NCI-H1930 (cell line): ENCODE data around the gene MRC1.
"Not testable (repeated sequence)": the region's sequence is repeated elsewhere in the genome, so short reads cannot be mapped to it uniquely, and the experiment has no call there.

Experiments
- DNase-seq, 2 experiments: peaks; one replicate each; lab custom pipeline; 2025; lab: John Stamatoyannopoulos, UW

Gene MRC1

DNA sequence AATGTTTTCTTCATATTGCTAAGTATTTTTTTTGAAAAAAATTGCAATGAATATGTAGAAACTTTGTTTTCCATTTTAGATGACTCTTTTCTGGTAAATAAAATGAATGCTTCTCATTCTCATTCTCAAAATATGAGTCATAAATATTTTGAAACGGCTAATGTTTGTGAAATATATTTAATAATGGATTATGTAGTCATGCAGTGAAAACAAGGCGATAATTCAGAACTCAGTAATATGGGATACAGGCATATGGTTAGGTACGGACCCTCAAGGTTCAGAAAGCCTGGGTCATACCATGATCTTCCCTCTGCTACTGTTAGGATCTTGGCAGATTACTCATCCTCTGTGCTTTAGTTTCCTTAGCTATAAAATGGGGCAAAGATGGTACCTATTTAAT lies 96.3 kb downstream of the MRC1 start:
- DNase-seq: no peak

DNA sequence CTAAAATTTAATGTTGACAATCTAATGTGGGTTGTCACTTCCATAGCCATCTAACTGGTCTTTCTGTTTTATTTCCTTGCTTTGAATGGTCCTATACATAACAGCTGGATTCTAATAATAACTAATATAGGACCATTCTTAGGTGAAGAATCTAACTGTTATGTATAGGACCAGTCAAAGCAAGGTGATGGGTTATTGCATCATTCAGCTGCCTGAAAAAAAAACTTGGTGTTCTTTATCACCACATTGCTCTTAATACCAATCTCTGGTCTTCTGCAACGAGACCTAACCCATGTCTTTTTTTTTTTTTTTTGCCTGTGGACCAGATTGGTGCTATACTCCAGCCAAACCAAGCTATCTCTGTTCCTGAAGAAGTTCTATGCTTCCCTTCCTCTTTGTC lies 96.9 kb downstream of the MRC1 start:
- DNase-seq: no peak

DNA sequence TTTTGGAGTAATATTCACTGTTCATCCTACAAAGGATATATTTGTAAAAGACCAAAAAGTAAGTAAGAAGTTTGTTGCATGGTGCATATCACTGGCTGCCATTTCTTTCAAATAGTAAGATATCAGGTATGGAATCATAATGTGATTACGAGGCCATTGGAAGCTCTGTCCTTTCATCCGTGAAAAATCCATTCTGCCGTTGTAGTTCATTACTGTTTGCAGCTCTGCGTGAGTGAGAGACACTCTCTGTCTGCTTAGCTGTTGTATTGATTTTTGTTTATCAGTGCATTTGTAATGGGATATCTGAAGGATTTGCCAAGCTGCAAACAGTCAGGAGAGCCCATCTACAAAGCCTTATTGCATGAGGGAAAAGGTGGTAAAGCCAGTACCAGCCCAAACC lies 98.5 kb downstream of the MRC1 start:
- no peak for DNase-seq

DNA sequence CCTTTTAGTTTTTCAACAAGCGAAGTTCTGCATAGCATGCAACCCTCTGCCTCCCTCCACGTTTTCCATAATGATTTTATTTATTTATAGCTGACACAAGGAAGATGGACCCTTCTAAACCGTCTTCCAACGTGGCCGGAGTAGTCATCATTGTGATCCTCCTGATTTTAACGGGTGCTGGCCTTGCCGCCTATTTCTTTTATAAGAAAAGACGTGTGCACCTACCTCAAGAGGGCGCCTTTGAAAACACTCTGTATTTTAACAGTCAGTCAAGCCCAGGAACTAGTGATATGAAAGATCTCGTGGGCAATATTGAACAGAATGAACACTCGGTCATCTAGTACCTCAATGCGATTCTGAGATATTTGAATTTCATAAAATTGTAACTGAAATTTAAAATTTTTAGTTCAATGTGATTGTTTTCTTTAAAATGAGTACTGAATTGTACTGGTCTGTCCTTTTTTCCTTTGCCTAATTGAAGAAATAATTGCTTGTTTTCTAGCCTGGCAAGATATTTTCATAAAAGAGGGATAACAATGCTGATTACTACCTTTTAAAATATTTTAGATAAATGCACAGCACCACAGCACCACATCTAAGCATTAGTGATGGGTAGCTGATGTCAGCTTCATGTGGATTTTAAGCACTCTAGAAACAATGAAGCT lies 101.1 kb downstream of the MRC1 start:
- DNase-seq: no peak

DNA sequence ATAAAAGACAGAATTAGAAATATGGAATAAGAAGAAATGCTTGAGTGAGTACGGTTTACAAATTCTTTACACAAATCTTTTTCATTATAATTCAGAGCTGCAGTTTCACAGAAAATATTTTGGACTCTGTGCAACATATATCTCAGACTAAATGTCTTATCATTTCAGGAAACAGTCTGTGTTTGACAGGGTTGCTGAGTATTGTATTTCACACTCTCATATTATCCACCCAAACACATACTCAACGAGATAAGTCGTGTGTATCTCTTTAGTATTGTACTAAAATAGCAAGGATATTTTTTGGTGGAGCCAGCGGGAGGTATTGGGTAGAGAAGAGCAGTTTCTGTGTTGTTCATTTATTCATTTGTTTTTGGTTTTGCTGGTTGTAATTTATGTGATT lies 103.6 kb downstream of the MRC1 start:
- no peak for DNase-seq

DNA sequence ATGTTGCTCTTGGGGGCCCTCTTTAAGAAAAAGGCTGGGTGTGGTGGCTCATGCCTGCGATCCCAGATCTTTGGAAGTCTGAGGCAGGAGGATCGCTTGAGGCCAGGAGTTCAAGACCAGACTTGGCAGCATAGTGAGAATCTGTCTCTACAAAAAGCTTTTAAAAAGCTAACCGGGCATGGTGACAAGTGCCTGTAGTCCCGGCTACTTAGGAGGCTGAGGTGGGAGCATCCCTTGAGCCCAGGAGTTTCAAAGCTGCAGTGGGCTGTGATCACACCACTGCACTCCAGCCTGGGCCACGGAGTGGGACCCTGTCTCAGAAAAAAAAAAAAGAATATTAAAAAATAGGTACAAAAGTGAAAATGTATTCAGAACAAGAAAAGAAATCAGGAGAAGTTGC lies 104.5 kb downstream of the MRC1 start:
- no peak for DNase-seq

DNA sequence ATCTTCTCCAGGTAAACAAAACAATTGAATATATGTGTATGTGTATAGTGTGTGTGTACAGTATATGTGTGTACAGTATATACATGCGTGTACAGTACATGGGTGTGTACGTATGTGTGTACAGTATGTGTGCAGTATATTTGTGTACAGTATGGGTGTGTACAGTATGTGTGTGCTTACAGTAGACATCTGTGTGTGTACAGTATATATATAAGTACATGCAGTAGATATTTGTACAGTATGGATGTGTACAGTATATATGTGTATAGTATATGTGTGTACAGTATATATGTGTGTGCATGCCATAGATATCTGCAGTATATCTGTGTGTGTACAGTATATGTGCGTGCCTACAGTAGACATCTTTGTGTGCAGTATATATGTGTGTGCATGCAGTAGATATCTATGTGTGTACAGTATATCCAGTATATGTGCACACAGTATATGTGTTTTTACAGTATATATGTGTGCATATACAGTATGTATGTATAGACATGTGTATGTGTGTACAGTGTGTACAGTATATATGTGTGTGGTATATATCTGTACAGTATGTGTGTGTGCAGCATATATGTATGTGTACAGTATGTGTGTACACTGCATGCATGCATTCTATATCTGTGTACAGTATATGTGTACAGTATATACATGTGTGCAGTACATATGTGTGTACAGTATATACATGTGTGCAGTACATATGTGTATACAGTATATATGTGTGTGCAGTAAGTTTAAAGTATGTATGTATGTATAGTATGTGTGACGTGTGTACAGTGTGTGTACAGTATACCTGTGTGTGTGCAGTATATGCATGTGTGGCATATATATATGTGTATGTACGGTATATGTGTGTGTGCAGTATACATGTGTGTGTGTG lies 105.3 kb downstream of the MRC1 start:
- DNase-seq: no peak

DNA sequence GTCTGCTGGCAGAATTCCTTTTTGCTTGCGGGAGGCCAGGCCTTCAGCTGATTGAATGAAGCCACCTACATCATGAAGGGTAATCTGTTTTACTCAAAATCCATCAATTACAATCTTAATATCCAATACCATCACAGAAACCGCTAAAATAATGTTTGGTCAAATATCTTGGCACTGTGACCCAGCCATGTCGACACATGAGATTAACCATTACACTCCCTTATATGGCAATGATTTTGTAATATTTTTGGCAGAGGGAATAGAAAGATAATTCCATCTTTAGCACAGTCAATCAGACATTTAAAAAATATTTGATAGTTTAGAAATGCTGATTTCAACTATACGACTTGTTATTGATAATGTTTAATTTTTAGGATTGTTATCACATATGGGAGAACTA lies 106.0 kb downstream of the MRC1 start:
- no peak for DNase-seq

DNA sequence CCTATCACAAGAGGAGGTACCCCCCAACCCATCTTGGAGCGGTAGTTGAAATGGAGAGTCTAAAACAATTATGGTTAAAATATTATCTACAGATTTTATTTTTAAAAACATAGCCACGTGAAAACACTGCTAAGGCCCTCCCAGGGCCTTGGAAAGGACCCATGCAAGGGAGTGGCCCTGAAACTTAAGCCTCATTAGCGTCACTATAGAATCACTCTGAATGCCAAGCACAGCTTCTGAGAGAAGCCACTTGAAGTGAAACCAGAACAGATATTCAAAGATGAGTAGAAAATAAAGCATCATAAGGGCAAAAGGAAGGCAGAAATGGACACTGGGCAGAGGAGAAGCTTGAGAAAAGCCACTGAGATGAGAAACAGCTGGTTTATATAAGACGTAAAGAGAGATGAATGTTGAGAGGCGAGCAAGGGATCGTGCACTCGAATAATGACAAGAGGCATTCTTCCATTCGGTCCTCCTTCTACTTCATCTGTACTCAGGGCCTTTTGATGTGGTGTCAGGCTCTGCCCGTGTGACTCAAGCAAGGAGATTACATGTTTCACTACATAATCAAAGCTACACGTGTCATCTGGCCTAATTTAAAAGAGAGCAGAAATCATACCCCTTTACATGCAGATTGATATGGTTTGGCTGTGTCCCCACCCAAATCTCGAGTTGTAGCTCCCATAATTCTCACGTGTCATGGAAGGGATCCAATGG lies 109.2 kb downstream of the MRC1 start:
- DNase-seq: no peak

DNA sequence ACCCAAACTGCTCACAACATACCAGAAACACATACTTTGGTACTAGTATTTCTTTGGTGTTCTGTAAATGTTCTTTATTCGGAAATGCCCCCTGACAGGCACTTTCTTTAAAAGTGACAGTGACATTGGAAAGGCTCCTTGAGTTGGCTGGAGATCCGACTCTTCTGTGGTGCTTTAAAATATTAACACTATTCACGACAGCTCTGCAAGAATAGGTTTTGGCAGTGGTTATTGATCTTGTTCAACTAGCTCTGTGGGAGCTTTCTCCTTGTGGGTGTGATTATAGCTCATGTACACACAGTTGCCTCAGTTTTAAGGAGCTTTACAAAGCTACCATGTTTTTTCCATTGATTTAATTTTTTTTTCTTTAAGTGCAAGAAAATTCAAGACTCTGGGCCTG lies 112.2 kb downstream of the MRC1 start:
- DNase-seq: no peak

DNA sequence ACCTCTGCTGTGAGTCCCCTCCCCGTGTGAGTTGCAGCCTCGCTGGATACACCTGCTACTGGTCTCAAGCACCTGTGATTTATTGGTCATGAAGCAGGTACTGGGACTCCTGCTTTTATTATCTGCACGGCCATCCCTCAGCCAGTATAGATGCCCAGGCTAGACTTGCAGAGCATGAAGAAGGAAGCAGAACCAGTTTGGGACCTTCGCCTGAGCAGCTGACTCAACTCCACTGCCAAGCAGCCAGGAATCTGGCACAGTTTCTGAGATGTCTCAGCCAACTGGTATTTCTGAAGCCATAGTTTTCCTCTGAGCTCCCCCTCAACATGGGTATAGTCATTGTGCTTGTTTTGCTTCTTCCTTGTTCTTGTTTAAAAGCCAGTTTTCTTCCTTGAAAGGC lies 114.6 kb downstream of the MRC1 start:
- no peak for DNase-seq

DNA sequence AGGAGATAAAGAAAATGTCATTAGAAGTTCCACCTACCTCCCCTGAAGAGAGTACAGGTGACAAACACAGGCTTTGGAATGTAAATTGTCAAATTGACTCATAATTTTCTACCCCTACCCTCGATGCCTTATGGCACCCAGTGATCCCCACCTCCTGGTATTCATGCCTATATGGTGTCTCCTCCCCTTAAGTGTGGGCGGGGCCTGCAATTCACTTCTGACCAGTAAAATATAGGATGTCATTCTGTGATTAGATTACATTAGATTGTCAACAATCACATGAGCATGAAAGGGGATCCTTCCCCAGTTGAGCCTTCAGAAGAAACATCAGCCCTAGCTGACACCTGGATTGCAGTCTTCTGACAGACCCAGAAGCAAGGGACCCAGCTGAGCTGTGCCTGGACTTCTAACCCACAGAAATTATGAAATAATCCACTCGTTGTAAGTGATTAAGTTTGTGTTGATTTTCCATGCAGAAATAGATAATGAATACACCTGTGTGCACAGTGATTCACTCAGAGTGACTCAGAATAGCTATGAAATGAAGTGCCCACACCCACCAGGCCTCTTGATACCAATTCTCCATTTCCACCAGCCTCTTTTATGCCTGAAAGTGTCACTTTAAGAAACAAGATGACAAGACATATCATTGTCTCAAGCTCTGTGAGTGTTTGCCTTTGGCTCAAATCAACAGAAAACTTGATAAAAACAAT lies 134.0 kb downstream of the MRC1 start:
- no peak for DNase-seq

DNA sequence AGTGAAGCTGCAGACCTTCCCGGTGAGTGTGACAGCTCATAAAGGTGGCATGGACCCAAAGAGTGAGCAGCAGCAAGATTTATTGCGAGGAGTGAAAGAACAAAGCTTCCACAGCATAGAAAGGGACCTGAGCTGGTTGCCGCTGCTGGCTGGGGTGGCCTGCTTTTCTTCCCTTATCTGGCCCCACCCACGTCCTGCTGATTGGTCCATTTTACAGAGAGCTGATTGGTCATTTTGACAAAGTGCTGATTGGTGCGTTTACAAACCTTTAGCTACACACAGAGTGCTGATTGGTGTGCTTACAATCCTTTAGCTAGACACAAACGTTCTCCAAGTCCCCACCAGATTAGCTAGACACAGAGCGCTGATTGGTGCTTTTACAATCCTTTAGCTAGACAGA lies 141.1 kb downstream of the MRC1 start:
- not testable (repeated sequence) for DNase-seq

DNA sequence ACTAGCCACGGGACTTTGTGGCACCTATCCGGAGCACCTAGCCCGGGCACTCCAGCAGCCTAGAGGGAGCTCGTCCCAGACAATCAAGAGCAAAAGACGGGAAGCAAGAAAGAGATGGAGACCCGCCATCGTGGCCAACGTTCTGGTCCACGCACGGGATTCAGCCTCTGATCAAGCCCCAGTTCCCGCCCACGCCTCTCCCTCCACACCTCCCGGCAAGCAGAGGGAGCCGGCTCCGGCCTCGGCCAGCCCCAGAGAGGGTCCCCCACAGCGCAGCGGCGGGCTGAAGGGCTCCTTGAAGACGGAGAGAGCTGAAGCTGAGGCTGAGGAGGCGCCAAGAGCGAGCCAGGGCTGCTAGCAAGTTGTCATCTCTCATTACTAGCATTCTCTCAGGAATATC lies 141.6 kb downstream of the MRC1 start:
- DNase-seq: no peak

DNA sequence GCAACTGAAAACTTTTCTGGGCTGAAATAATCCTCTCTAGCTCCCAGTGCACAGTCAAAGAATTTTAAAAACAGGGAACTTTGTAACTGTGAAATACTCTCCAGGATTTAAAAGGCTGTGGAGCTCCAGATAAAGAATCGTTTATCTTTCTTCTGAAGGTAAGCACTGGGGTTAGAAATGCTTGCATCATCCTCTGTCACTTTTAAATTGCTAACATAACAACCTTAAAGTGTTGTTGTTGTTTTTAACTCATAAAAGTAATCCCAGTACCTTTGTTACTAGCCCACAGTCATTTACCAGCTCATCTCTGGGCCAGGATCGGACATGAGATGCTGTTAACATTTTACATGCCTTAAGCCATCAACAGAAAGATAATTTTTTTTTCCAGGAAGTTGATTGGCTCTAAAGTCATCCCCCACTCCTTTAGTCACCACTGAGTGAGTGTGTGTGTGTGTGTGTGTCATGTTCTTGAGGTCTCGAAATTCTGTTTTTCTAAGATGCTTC lies 142.8 kb downstream of the MRC1 start, which contains the start of gene SLC39A12:
TSS of gene SLC39A12 (plus strand) at position 51 of the 504 bp plus-strand sequence. CDS start 1,359 bp downstream, outside the sequence.
- no peak for DNase-seq

DNA sequence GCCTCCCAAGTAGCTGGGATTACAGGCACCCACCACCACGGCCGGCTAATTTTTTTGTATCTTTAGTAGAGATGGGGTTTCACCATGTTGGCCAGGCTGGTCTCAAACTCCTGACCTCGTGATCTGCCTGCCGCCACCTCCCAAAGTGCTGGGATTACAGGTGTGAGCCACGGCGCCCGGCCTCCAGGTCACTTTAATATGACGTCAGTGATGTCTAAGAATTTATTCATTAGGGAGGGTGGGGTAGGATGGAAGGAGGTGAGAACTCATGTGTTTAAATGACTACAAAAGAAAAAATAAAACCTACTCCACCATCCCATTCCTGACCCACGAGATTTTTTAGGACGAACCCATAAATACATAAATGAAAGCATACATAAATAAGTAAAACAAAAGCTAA lies 145.2 kb downstream of the MRC1 start:
- DNase-seq: not testable (repeated sequence)

DNA sequence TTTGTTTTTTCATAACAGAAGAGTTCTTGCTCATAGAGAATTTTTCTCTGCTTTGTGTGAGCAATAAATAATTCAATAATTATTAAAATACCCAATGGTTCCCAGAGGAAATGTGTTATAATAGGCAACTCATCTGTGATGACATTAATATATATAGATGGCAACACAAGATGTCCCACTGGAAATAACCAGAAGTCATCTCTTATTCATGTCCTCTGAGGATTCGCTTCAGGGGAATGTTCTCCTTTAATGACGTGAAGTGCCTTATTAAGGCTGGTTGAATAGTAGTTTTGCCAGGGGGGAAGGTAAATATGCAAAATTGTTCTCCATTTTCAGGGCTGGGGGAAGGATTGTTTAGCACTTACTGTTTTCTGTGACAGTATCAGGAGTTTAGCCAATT lies 145.7 kb downstream of the MRC1 start:
- no peak for DNase-seq

DNA sequence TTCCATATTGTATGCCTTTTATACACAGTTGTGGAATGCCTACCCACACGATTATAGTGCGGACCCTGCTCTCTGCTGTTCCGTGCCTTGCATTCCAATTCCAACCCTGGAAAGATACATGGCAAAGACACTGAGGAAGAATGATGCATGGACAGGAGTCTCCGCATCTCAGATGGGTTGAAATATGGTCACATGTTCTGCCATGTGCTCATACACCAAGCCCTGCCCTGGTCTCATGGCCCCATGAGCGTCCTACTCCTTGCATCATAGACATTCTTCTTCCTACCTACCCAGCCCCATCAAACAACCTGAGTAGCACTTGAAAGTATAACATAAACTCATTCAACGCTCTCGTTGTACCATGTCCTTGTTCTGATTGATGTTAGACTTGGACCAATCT lies 148.9 kb downstream of the MRC1 start:
- DNase-seq: no peak

DNA sequence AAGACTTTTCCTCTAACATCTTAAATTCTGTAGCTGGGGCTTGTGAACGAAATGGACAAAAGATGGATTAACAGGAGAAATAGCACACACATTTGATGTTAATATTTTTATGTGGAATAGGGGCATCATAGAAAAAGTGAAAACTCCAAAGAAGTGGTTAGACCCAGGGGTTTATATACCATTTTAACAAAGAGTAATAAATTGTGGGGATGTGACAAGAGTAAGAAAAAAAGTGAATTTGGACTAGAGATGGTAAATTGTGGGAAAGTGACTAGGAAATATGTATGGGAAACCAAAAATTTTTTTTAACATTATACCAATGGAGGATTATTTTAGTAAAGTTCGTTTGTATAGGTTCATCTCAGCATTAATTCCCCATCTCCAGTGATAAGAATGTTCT lies 150.7 kb downstream of the MRC1 start:
- no peak for DNase-seq
